A549 (cell line): Measurements from ENCODE around the gene RCCD1. TPM values are rescaled to one million over a fixed set of nuclear protein-coding genes. Genes with fewer than 3 reads are reported as not detected.

Experiments used
- ATAC-seq, 2 experiments: fragments of 200-7000 bp in 1 of 2; fragments of >200 bp in 1 of 2; cut with Nextera tagmentation in 1 of 2; cut with Tn5 transposase in 1 of 2; 3 replicates each; pipeline versions ENCODE4 v1.8.0 to v1.9.1; 2018 to 2020; ENCODE audit warnings: mild to moderate bottlenecking in 1 of 2, moderate library complexity in 1 of 2
- CTCF ChIA-PET: fragments of 300-600 bp; sonication (Branson Sonifier 250); formaldehyde crosslinking; extraction: SDS; loops from one replicate; lab custom pipeline; 2021; ENCODE audit warnings: antibody characterized with exemption, inconsistent platforms; lab: Yijun Ruan, JAX
- POLR2A ChIA-PET: fragments of 350-600 bp; formaldehyde crosslinking; extraction: SDS; loops from one replicate; lab custom pipeline; 2021; ENCODE audit warnings: antibody characterized with exemption, inconsistent platforms; lab: Yijun Ruan, JAX
- DNase-seq, 2 experiments: peaks; one replicate each; pipeline versions ENCODE4 v3.0.0 to v3.0.0-alpha.2; 2011 to 2016; ENCODE audit warnings: low read depth in 1 of 2, low spot score in 1 of 2
- FAIRE-seq: peaks from 2 replicates; lab custom pipeline; 2011; peaks lifted over from hg19 to GRCh38; lab: Jason Lieb, UNC
- H3K27ac ChIP-seq, 2 experiments: fragments of >200 bp; sonication (Bioruptor Twin); formaldehyde crosslinking; 3 replicates each; pipeline ENCODE4 v1.5.1; 2016 to 2017
- H3K4me1 ChIP-seq: fragments of >200 bp; sonication (Bioruptor Twin); formaldehyde crosslinking; 3 replicates; pipeline ENCODE4 v1.6.1; 2016
- H3K4me2 ChIP-seq: fragments of >200 bp; sonication (Bioruptor Twin); formaldehyde crosslinking; 3 replicates; pipeline ENCODE4 v1.6.1; 2016
- H3K4me3 ChIP-seq: fragments of >200 bp; sonication (Bioruptor Twin); formaldehyde crosslinking; 3 replicates; pipeline ENCODE4 v1.5.1; 2016
- H3K9me3 ChIP-seq: fragments of >200 bp; sonication (Bioruptor Twin); formaldehyde crosslinking; 3 replicates; pipeline ENCODE4 v1.6.1; 2016
- BCL3 ChIP-seq: fragments of >200 bp; sonication (Bioruptor Twin); formaldehyde crosslinking; IDR thresholded peaks from 3 replicates; pipeline ENCODE4 v1.6.1; 2016
- BHLHE40 ChIP-seq: IDR thresholded peaks from 2 replicates; pipeline ENCODE4 v1.6.1; 2012; ENCODE audit warnings: low read depth, low read length, inconsistent platforms
- CBX8 ChIP-seq: fragments of 200-600 bp; sonication (generic); IDR thresholded peaks from 2 replicates; pipeline ENCODE4 v1.6.1; 2016
- E2F6 ChIP-seq: IDR thresholded peaks from 2 replicates; pipeline ENCODE4 v1.6.1; 2012; ENCODE audit warnings: low read depth, borderline replicate concordance
- EHMT2 ChIP-seq: fragments of 200-600 bp; sonication (generic); IDR thresholded peaks from 2 replicates; pipeline ENCODE4 v1.6.1; 2016; ENCODE audit warnings: antibody characterized with exemption, low read depth, mild to moderate bottlenecking, moderate library complexity
- FOSB ChIP-seq: fragments of 250-450 bp; sonication (Bioruptor Pico); IDR thresholded peaks from 2 replicates; pipeline ENCODE4 v1.5.0; 2020; ENCODE audit warnings: mild to moderate bottlenecking, moderate library complexity
- GATA3 ChIP-seq: IDR thresholded peaks from 2 replicates; pipeline ENCODE4 v1.6.1; 2012; ENCODE audit warnings: borderline replicate concordance
- HDAC2 ChIP-seq: fragments of 200-600 bp; sonication (generic); IDR thresholded peaks from 2 replicates; pipeline ENCODE4 v1.6.1; 2016
- HES2 ChIP-seq: fragments of >200 bp; sonication (Bioruptor Twin); formaldehyde crosslinking; IDR thresholded peaks from 2 replicates; pipeline ENCODE4 v1.6.1; 2016
- HEYL ChIP-seq: fragments of 250-450 bp; sonication (Bioruptor Pico); IDR thresholded peaks from 2 replicates; pipeline ENCODE4 v1.8.0; 2021; ENCODE audit warnings: mild to moderate bottlenecking, moderate library complexity
- HOXB13 ChIP-seq: fragments of 250-450 bp; sonication (Bioruptor Pico); IDR thresholded peaks from 2 replicates; pipeline ENCODE4 v1.5.0; 2020; ENCODE audit warnings: low read depth, mild to moderate bottlenecking, moderate library complexity
- HOXB5 ChIP-seq: fragments of 250-450 bp; sonication (Bioruptor Pico); IDR thresholded peaks from 2 replicates; pipeline ENCODE4 v1.5.0; 2020; ENCODE audit warnings: mild to moderate bottlenecking, moderate library complexity
- MAFK ChIP-seq: fragments of 450-650 bp; IDR thresholded peaks from 2 replicates; pipeline ENCODE4 v1.6.1; 2014; ENCODE audit not compliant: partially characterized antibody
- MYC ChIP-seq: IDR thresholded peaks from 2 replicates; pipeline ENCODE4 v1.6.1; 2012; ENCODE audit warnings: mild to moderate bottlenecking, inconsistent platforms, low read length, improper control_type of control experiment, borderline replicate concordance
- NFE2L2 ChIP-seq: fragments of 150-350 bp; conservative IDR thresholded peaks from 2 replicates; pipeline ENCODE4 v1.6.1; 2014; ENCODE audit warnings: low read length
- RARB ChIP-seq: fragments of 250-450 bp; sonication (Bioruptor Pico); IDR thresholded peaks from 2 replicates; pipeline ENCODE4 v1.8.0; 2021; ENCODE audit warnings: mild to moderate bottlenecking, moderate library complexity
- SREBF2 ChIP-seq: fragments of 450-650 bp; IDR thresholded peaks from 2 replicates; pipeline ENCODE4 v1.6.1; 2014; ENCODE audit warnings: mild to moderate bottlenecking, moderate library complexity
- ZC3H11A ChIP-seq: fragments of 450-650 bp; IDR thresholded peaks from 2 replicates; pipeline ENCODE4 v1.6.1; 2014; ENCODE audit warnings: antibody characterized with exemption, mild to moderate bottlenecking
- ZSCAN20 ChIP-seq: fragments of 250-450 bp; sonication (Bioruptor Pico); IDR thresholded peaks from 2 replicates; pipeline ENCODE4 v1.8.0; 2022; ENCODE audit warnings: mild to moderate bottlenecking, moderate library complexity
- WGBS: methylation state at CpG from one replicate; pipeline ENCODE4 v1.1.6; 2017; ENCODE audit errors: missing lambda C conversion rate; 5-methylcytosine and 5-hydroxymethylcytosine counted together
- polyA plus RNA-seq, 4 experiments: library from polyadenylated mRNA; depleted of rRNA in 3 of 4; stranded (reverse); fragments of >200 nt; fragmentation: RNase III in 1 of 4; extraction: RNeasy Plus Mini Kit Qiagen cat#74134 plus additional on column Dnase treatment in 1 of 4; gene quantifications; 2 replicates in 3 of 4; 3 replicates in 1 of 4; pipeline ENCODE4 v1.2.3, GENCODE V29; 2011 to 2017
- TF ChIP-seq, protein P1 (sequence below): fragments of 450-650 bp; IDR thresholded peaks from 2 replicates; pipeline ENCODE4 v1.6.1; 2014; ENCODE audit warnings: antibody characterized with exemption
- TF ChIP-seq, protein P2 (sequence below): fragments of 200-600 bp; sonication (generic); IDR thresholded peaks from 2 replicates; pipeline ENCODE4 v1.6.1; 2016; ENCODE audit warnings: antibody characterized with exemption, mild to moderate bottlenecking, moderate library complexity
- TF ChIP-seq, protein P3 (sequence below): fragments of 150-350 bp; IDR thresholded peaks from 2 replicates; pipeline ENCODE4 v1.6.1; 2014; ENCODE audit warnings: low read depth, mild to moderate bottlenecking, low read length

Gene RCCD1
- polyA plus RNA-seq, 2 of the 4 experiments (the other 2 are of a cell fraction) = 25.3 to 37.2 TPM

- TF ChIP-seq HOXB13 (CRISPR knock-in tag) = no peak
- TF ChIP-seq, protein P1, sequence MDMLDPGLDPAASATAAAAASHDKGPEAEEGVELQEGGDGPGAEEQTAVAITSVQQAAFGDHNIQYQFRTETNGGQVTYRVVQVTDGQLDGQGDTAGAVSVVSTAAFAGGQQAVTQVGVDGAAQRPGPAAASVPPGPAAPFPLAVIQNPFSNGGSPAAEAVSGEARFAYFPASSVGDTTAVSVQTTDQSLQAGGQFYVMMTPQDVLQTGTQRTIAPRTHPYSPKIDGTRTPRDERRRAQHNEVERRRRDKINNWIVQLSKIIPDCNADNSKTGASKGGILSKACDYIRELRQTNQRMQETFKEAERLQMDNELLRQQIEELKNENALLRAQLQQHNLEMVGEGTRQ = 0 out of 2 replicates have a peak, but pooled peaks have one; percentile 3
- no peak for TF ChIP-seq ZSCAN20
- TF ChIP-seq GATA3 = no peak
- TF ChIP-seq EHMT2 = no peak
- no peak for TF ChIP-seq HES2
- TF ChIP-seq HDAC2 = no peak
- TF ChIP-seq RARB (CRISPR knock-in tag) = no peak
- TF ChIP-seq NFE2L2 = no peak
- TF ChIP-seq, protein P2, sequence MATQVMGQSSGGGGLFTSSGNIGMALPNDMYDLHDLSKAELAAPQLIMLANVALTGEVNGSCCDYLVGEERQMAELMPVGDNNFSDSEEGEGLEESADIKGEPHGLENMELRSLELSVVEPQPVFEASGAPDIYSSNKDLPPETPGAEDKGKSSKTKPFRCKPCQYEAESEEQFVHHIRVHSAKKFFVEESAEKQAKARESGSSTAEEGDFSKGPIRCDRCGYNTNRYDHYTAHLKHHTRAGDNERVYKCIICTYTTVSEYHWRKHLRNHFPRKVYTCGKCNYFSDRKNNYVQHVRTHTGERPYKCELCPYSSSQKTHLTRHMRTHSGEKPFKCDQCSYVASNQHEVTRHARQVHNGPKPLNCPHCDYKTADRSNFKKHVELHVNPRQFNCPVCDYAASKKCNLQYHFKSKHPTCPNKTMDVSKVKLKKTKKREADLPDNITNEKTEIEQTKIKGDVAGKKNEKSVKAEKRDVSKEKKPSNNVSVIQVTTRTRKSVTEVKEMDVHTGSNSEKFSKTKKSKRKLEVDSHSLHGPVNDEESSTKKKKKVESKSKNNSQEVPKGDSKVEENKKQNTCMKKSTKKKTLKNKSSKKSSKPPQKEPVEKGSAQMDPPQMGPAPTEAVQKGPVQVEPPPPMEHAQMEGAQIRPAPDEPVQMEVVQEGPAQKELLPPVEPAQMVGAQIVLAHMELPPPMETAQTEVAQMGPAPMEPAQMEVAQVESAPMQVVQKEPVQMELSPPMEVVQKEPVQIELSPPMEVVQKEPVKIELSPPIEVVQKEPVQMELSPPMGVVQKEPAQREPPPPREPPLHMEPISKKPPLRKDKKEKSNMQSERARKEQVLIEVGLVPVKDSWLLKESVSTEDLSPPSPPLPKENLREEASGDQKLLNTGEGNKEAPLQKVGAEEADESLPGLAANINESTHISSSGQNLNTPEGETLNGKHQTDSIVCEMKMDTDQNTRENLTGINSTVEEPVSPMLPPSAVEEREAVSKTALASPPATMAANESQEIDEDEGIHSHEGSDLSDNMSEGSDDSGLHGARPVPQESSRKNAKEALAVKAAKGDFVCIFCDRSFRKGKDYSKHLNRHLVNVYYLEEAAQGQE = no peak
- 0 out of 2 replicates have a peak, but pooled peaks have one; percentile 16 for TF ChIP-seq E2F6
- TF ChIP-seq HEYL (CRISPR knock-in tag) = no peak
- TF ChIP-seq MAFK = no peak
- TF ChIP-seq MYC = peak; percentile 45; the same call in 1 of the 2 replicates
- TF ChIP-seq HOXB5 (CRISPR knock-in tag) = no peak; the same call in 1 of the 2 replicates
- TF ChIP-seq BHLHE40 = peak; percentile 29; the same call in 1 of the 2 replicates
- TF ChIP-seq BCL3 = peak; percentile 58; the same call in 1 of the 3 replicates
- TF ChIP-seq, protein P3, sequence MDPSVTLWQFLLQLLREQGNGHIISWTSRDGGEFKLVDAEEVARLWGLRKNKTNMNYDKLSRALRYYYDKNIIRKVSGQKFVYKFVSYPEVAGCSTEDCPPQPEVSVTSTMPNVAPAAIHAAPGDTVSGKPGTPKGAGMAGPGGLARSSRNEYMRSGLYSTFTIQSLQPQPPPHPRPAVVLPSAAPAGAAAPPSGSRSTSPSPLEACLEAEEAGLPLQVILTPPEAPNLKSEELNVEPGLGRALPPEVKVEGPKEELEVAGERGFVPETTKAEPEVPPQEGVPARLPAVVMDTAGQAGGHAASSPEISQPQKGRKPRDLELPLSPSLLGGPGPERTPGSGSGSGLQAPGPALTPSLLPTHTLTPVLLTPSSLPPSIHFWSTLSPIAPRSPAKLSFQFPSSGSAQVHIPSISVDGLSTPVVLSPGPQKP = no peak
- TF ChIP-seq FOSB (CRISPR knock-in tag) = no peak
These were observed 19.5 kb upstream of the RCCD1 start, which contains the start of gene UNC45A (continued) for GRCh38 chr15:90934949-90935751.

DNA sequence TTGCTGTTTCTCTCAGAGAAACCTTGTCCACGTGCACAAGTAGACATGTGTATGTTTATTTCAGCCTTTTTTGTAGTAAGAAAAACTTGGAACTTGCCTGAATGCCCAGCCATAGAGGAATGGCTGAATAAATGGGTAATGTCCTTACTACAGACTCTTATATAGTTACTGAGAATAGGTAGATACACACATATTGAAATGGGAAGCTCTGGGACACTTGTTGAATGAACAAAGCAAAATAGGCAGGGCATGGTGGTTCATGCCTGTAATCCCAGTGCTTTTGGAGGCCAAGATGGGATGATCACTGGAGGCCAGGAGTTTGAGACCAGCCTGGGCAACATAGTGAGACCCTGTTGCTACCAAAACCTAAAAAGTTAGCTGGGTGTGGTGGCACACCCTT lies 17.9 kb upstream of the RCCD1 start:
- ChIA-PET CTCF (interaction anchor here (0.5 to 16.4 kb wide), 6 partner anchors 14 to 469 kb away, joined by 3 to 536 read pairs (median 8); partner anchors contain the start of genes MAN2A2 and RCCD1), POLR2A (no interaction called here)
- no peak for DNase-seq
- Histone ChIP-seq H3K4me2 (peak overlapping the region; percentile 94), H3K4me1 (peaks cover 19% of the 10 kb centered on the region), H3K27ac (no peak overlapping the region), H3K9me3 (no peaks in the 10 kb centered on the region), H3K4me3 (no peak overlapping the region)
- TF ChIP-seq EHMT2 (no peak), ZC3H11A (no peak), CBX8 (no peak), SREBF2 (no peak), BHLHE40 (no peak)
- ATAC-seq = no peak
- WGBS = 78% methylated on average over 1 of the region's 1 CpG
- FAIRE-seq = no peak
